GM21526 (cell line): ENCODE measurements around the gene LDLRAD4.

Source experiments
- ATAC-seq: cut with Tn5 transposase; IDR thresholded peaks from one replicate; pipeline ENCODE4 v1.9.1; 2021; ENCODE audit warnings: moderate library complexity; ENCODE audit not compliant: unreplicated experiment, low FRiP score

The LDLRAD4 gene

GRCh38 chr18:13218368-13218991 lies at the start of gene LDLRAD4:
LDLRAD4 (plus strand) TSS chr18:13218760.
- no peak for ATAC-seq

DNA sequence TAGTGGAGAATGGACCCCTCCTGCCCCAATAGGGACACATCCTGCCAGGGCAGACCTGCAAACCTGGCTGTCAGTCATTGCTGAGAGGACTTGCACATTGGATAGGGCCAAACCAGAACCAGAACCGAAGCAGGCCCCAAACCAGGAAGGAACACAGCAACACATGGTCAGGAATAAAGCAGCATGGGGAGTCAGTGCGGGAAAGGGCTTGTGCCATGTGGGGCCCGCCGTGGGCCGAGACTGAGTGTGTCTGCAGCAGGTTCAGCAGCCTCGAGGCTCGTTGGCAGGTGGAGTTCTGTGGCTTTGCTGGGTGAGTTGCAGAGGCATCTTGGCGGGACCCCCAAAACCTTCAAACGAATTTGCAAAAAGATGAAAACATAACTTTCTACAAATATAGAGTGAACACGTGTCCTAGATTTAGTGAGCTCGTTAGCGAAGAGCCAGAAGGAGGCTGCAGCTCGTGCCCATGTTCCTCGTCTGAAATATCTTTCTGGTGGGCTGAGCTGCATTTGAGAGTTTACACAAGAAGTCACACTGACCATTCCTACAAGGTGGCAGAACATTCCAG lies 44.9 kb upstream of the LDLRAD4 start:
- no peak for ATAC-seq

- ATAC-seq: no peak
Observed at GRCh38 chr18:13175266-13175665, 43.3 kb upstream of the LDLRAD4 start.

- ATAC-seq: no peak
Observed at GRCh38 chr18:13175754-13176210, 42.8 kb upstream of the LDLRAD4 start.

GRCh38 chr18:13176847-13177246 lies 41.7 kb upstream of the LDLRAD4 start:
- no peak for ATAC-seq

- ATAC-seq: no peak
Observed at GRCh38 chr18:13178197-13178596, 40.4 kb upstream of the LDLRAD4 start.

DNA sequence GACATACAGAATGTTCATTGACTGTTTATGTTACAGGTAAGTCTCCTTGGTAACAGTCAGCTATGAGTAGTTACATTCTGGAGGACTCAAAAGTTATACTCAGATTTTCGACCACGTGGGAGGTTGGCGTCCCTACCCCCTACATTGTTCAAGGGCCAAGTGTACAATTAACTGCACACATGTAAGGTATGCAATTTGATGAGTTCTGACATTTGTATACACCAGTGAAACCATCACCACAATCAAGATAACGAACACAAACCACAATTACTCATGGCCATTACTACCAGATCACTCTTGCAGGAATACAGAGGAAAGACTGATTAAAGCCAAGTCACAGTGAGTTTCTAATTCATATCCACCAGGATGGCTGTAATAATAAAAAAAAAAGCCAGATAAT lies 39.6 kb upstream of the LDLRAD4 start:
- no peak for ATAC-seq

- ATAC-seq: no peak
Observed at GRCh38 chr18:13179566-13180113, 38.9 kb upstream of the LDLRAD4 start.

- no peak for ATAC-seq
Observed at GRCh38 chr18:13180614-13181375, 37.8 kb upstream of the LDLRAD4 start.

GRCh38 chr18:13181765-13182164 lies 36.8 kb upstream of the LDLRAD4 start:
- no peak for ATAC-seq

GRCh38 chr18:13183359-13183758 lies 35.2 kb upstream of the LDLRAD4 start:
- ATAC-seq: no peak

GRCh38 chr18:13183790-13184189 lies 34.8 kb upstream of the LDLRAD4 start:
- no peak for ATAC-seq

DNA sequence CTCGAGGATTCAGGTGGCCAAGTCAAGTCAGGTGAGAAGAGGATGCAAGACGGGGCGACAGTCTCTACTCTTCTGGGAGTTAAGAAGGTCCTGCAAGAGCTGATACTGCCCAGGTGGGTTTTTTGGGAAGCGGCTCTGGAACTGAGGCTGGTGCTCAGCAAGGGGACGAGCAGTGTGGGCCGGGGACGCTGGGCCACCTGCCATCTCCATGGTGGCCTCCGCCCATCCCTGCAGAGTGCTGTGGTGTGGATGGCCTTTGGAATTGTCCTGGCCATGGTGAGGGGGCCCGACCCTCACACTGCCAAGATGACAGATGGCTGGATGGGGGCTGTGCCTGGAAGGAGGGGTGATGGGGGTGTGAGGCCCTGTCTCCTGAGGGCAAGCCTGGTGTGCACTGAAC lies 34.2 kb upstream of the LDLRAD4 start:
- ATAC-seq: no peak

DNA sequence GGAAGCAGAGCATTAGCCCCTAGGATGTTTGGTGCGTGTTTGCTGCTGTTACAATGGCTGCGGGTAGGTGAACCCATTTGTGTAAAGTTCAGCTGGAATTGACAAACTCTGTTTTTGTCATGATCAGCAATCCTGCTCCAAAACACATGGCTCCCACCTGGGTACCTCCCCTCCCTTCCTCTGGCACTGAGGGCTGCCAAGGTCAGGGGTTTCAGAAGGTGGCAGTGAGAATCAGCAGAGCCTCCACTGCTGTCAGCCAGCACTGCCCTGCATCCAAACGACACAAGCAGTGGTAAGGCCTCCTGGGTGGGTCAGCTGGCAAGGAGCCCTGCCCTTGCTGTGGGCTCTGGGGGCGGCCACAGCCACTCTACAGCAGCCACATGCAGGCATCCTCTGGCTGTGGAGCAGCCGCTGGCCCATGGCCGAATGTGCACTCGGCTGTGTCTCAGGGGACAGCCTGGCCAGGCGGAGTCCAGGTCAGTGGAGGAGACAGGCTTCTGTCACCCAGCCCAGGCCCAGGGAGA lies 32.8 kb upstream of the LDLRAD4 start:
- ATAC-seq: no peak

GRCh38 chr18:13186687-13187086 lies 31.9 kb upstream of the LDLRAD4 start:
- no peak for ATAC-seq

- ATAC-seq: no peak
Observed at GRCh38 chr18:13187498-13187897, 31.1 kb upstream of the LDLRAD4 start.

DNA sequence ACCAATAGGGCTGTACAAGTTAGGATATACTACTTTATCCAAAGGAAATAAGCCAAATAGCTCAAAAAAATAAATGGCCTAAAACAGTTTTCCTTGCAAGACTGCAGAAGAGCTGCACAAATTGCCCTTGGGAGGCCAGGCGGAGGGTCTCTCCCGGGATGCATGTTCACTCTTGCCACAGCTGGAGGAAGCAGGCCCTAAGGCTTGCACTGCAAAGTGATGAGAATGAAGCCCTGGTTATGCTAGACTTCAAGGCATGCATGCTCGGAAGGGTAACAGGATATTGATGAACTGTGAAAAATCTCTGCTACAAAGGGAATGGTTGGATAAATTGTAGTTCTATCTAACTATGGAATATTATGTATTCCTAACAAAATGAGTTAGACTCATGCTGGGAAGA lies 27.5 kb upstream of the LDLRAD4 start:
- ATAC-seq: no peak

- no peak for ATAC-seq
Observed at GRCh38 chr18:13191779-13192178, 26.8 kb upstream of the LDLRAD4 start.

- ATAC-seq: no peak
Observed at GRCh38 chr18:13192970-13193369, 25.6 kb upstream of the LDLRAD4 start.

DNA sequence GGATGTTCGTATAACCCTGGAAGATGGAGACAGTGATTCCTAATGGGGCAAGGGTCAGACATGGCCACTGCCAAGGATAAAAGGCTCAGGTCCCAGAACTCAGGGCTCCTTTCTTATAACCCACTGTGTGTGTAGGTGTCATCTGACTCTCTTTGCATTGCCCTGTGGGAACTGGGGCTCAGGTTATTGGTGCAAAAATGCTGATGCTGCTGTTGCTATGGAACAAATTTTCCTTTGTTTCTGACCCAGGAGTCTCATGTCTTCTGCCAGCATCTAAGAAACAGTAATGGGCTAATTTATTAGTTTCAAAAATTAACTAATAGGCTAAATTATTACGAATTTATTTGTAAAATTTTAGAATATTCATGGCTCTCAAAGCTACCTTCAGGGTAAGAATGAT lies 24.3 kb upstream of the LDLRAD4 start:
- no peak for ATAC-seq

- ATAC-seq: no peak
Observed at GRCh38 chr18:13198701-13199100, 19.9 kb upstream of the LDLRAD4 start.
